Lung microvascular endothelial cell (primary cell): Measurements from ENCODE around the gene TACC3. TPM values are rescaled to one million over a fixed set of nuclear protein-coding genes. Genes with fewer than 3 reads are reported as not detected.

Experiments
- DNase-seq, 2 donors: peaks; one replicate each; pipeline versions ENCODE4 v3.0.0 to v3.0.0-alpha.2; 2010; ENCODE audit warnings: low read depth in 2 of 2
- total RNA-seq: library from RNA; depleted of rRNA; stranded (reverse); fragments of >200 nt; gene quantifications from 2 replicates; pipeline ENCODE4 v1.2.1, GENCODE V29; 2014

TACC3 gene
- total RNA-seq, 1 donor from 2014 or later, result 4.4 TPM

DNA sequence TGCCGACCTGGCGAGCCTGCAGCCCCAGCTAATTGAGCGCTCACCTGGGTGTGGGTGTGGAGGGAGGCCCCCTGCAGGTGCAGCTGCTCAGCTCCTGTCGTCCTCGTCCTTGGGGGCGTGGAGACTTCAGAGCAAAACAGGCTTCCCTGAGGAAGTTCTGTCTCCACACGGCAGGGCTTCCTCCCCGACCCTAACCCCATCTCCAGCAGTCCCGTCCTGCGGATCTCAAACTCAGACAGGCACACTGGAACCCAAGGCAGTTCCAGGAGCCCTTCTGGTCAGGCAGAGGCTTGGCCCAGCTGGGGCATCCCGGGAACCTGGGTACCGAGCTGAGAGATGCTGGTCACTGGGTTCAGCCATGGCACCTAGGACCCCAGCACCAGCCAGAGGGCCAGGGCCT, 24.4 kb downstream of the TACC3 start:
- DNase-seq, result no peak

DNA sequence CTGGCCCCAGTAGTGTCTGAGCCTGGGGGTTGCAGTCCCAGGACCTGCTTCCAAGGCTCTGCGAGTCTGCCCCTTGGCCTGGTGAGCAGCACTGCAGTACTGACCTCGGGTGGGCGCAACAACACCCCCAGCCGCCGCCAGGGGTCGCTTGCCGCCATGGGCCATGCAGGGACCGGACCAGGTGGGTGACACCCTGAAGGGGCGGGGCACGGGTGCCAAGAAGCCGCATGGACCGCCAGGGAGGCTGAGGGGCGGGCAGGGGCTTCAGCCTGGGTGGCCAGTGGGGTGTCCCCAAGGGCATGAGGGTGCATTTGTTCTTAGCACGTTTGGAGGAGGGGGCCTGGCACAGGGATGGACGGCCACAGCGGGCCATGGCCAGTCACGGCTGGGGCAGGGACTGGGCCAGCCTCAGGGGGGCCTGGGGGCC, 25.0 kb downstream of the TACC3 start:
- DNase-seq, result peak; percentile 69 to 88

DNA sequence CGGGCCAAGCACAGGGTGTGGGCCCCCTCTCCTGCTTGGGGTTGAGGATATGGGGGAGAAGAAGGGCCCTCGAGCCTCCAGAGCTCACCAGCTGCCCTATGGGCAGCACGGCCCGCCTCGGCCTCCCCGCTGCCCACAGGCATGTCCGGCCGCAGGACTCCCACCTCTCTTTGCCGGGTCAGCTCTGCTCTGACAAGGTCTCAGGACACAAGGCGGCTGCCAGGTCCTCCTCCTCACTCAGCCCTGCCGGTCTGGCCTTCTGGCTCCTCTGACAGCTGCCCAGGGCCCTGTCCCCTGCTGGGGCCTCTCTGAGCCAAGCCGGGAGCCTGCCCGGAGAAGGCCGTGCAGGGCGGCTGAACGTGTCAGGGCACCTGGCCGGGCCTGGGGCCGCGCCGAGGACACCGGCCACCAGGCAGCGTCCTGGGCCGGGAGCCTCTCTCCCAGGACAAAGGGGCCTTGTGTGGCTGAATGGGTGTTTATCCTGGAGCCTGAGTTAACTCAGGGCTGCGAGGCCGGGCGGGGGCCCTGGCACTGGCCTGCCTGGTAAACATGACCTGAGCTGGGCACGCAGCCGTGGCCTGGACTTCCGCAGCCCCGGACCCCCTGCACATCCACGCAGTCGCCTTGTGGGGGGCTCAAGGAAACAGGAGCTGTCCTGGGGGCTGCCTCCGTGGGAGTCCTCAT, 25.7 kb downstream of the TACC3 start:
- no peak for DNase-seq

DNA sequence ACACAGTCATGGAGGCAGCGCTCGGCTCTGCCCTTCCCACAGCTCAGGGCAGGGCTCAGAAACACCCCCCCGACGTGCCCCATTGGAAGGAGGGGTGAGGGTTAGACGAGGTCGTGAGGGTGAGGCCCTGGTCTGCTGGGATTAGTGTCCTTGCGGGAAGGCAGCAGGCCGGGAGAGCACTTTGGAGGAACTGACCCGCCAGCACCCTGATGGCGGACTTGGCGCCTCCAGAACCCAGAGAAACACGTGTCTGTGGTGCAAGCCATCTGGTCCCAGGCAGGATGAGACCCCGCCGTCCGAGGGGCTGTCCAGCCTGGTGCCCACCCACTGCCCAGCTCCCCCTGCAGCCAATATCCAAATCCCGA, 26.3 kb downstream of the TACC3 start:
- no peak for DNase-seq

DNA sequence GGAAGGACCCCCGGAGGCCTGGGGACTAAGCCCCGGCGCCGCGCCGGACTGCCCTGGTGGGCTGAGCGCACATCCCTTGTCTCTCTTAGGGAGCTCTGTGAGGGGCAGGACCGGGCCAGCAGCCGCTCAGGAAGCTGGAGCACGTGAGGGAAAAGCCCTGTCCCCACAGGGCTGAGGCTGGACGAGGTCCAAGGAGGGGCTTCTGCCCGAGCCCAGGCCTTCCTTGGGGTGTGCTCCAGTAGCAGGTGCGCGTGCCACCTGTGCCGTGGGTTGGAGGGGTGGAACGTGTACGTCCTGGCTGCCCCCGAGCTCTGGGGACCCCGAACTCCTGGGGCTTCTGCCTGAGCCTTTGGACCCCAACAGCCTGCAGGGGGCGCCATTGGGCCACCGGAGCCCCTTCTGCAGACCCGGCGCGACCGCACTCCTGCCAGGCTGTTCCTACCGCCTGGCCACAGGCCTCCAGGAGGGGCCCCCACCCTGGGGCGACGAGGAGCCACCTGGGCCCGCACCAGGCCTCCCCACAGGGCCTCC, 27.2 kb downstream of the TACC3 start:
- DNase-seq, result peak; percentile 70 to 81

GRCh38 chr4:1749370-1749769, 28.0 kb downstream of the TACC3 start:
- no peak for DNase-seq

DNA sequence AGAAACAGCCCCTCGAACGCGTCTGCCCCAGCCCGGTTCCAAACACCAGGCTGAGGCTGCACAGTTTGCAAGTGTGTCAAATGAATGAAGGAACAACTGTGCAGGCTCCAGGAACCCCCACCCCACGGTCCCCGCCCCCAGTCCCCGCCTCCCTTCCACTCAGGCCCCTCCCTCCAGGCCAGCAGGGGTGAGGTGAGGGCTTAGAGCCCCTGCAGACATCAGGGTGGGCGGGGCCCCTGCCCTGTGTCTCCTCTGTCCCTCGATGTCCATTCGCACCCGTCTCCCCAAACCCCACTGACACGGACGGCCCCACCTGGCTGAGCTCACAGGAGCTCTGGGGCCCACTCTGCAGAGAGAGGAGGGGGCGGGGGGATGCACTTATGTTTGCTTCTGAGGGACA, 28.5 kb downstream of the TACC3 start:
- DNase-seq, result no peak

DNA sequence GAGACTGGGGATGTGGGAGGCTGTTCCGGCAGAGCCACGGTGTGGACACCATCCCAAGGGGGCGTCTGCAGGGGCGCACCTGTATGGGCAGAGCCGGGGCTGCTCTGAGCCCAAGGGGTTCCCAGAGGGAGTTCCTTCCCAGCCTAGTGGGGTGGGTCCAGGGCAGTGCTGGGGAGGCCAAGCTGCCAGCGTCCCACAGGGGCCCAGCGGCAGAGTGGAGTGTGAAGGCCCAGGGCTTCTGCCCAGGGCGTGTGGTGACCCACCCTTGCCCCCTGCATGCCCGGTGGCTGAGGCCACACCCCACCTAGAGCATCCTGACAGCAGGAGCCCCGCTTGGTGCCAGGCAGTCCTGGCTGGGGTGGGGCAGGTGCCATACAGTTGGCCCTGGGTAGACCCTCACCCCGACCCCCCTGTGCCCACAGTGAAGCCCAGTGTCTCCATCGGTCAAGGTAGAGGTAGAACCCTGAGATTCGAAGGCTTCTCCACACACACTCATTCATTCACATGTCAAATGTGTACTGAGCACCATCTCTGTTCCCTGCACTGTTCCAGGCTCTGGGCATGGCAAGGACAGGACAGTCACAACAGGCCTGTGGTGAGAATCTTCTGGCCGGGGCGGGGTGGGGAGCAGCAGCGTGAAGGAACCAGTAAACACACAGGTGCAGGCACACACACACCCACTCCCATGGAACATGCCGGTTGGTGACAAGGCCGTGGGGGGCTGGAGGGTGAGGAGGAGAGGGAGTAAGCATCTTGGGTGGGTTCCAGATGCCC, 29.2 kb downstream of the TACC3 start:
- DNase-seq, result no peak

DNA sequence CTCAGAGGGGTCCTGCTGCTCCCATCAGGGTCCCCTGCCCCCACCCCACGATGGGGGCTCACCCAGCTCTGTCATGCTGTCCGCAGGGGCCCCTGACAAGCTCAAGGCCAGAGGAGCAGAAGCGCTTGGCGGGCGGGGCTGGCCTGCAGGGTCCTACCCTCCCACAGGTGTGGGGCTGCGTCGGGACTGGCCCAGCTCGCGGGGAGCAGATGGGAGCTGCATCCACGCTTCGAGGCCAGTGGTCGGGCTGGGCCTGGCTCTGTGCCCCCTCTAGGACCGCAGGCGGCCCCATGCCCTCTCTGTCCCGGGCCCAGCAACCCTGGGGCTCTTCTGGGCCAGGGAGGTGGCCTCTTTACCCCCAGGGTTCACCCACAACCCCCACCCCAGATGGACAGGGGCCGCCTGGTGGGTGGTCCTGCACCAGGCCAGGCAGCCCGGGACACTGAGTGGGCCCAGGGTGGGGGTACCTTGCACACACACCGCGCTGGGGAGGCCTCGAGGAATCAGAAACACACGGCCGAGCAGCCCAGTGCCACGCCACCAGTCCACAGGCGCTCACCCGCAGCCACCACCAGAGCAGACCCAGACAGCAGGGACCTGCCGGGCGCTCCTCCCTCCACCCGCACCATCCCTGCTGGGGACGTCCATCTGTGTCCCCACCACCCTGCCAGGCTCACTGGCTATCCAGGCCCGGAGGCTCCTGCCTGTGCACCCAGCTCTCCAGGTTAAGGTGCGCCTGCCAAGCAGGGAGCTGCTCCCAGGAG, 30.0 kb downstream of the TACC3 start:
- DNase-seq, result no peak

GRCh38 chr4:1751919-1752283, 30.6 kb downstream of the TACC3 start:
- DNase-seq, result no peak

GRCh38 chr4:1752284-1753041, 31.1 kb downstream of the TACC3 start:
- peak; percentile 26 for DNase-seq

- DNase-seq, result no peak
Measured at GRCh38 chr4:1753294-1753696, 32.0 kb downstream of the TACC3 start.

DNA sequence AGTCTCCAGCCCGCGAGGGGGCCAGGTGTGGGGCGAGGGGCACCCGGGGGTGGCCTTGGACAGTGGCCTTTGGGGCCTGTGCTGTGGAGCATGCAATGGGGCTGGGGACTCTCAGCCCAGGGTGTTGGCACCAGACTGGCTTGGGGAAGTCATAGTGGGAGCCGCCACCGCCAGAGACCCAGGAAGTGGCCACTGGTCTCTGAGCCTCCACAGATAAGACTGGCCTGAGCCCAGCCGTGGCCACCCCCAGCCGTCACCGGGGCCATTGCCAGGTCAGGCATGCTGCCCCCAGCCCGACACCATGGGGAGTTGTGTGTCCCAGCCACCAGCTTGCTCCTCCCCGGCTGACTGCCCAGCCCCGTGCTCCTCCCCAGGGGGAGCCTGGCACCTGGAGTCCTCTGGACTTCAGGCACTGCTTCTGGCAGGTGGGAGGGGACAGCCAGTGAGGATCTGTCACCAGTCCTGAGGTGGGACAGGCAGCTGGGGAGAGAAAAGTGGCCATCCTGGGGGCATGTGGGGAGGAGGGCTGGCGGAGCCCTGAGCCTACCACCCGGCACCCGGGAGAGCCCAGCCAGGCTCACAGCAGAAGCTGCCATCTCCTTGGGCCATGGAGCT, 32.5 kb downstream of the TACC3 start:
- no peak for DNase-seq

DNA sequence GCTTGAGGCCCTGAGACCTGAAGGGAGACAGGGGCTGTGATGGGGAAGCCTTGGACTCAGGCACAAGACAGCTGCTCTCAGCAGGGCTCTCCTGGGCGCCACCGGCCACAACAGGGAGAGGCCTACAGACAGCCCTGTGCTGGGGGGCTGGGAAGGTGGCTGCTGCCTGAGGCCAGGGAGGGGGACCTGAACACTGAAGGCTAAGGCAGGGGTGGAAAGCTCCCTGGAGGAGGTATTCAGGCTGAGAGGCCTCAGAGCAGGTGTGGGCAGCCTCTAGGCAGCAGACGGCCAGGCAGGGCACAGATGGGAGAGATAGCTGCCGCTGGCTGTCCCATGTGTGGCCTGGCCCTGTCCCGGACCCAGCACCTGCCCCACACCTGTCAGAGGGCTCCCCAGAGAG, 33.0 kb downstream of the TACC3 start:
- no peak for DNase-seq

DNA sequence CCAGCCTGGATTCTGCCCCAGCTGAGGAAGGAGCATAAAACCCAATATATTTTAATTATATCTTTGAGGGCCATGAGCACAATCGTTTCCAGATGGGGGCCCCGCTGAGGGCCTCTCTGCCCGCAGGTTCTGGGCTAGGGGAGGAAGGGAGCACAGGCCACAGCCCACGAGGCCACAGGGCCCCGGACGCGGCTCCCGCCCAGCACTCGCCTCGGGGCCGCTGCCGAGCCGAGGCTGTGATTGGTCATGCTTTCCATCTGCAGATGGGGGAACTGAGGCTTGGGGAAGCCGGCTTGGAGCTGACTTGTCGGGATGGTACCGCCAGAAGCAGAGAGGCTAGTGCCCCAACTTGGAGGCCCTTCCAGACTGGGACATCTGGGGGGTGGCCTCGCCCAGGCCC, 34.0 kb downstream of the TACC3 start:
- no peak for DNase-seq

GRCh38 chr4:1756079-1756478, 34.8 kb downstream of the TACC3 start:
- peak; percentile 51 to 60 for DNase-seq

DNA sequence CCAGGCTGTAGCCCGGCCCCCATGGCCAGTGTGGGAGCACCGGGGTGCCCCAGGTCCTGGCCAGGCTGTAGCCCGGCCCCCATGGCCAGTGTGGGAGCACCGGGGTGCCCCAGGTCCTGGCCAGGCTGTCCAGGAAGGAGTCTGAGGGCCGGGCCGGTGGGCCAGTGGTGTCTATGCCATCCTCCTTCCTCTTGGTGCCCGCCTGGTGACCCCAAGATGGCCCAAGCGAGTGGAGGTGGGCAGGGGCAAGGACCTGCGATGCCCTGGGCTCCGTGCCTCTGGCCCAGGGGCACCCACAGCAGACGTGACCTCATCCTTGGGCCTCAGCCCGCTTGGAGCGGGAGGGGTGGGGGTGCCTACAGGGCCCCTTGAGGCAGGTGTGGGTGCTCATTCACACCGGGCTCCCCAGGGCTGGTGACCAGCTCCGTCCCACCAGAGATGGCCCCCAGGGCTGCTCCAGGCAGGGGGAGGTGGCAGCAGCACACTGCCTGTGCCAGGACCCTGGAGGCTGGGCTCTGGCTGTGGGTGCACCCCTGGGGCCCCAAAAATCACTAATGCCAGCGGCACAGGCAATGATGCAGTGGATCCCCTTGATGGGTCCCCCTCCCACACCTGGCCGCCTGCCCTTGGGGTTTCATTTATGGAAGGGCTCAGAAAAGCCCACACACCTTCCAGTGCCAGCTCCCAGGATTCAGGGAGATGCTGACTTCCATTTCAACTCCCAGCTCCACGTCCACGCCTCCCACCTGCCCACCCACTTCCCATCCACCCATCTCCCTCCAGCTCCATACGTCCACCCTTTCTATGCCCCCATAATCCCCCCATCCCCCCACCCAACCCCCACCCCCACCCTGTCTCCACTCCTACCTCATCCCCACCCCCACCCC, 35.8 kb downstream of the TACC3 start:
- no peak for DNase-seq

DNA sequence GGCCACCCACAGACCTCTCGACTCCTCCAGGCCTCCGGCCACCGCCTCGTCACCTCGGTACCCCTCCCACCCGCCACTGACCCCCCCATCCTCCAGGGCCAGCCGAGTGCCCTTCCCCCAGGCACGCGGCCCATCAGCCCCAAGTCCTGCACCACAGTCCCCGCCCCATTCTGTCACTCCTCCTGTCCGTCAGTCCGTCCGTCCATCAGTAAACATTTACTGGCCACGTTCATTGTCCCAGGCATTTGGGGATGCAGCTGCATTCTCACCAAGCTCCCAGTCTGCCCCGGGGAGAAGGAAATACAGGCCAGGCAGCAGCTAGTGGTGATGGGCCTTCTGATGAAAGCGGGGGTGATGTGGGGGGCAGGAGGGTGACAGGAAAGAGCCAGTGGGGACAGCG, 36.5 kb downstream of the TACC3 start:
- no peak for DNase-seq

DNA sequence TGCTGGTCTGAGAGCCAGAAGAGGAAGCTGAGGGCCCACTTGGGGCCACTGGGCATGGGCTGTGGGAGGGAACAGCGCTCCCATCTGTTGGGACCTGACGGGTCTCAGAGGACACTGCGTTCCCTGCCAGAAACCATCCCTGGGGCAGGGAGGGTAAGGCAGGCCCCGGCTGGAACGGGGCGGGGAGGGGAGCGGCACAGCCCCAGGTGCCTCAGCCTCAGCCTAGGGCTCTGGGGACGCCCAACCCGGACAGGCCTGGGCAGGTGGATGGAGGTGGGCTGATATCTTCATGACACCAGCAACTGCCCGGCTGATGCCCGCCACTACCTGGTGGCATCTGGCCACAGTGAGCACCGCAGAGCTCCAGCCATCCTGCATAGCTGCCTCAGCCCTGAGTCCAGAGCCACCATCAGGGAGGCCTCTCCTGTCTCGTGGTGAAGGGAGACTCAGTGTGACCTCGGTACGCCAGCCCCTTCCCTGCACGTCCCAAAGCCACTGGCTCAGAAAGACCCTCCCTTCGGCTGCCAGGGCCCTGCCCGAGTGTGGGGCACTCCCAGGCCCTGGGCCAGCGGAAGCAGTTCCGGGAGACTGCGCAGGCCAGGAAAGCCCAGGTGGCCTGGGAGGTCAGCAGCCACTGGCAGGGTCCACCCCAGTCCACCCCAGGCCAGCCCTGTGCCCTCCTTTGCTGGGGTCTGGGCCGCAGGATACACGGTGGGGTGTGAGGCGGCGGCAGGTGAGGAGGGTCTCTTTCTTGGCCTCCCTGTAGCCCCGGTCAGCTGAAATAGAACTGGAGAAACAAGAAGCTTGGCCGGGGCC, 37.2 kb downstream of the TACC3 start:
- DNase-seq, result no peak
